Peyer's patch (tissue), 4 donors: ENCODE measurements around the gene TMEM232.
"Not testable (repeated sequence)": the region's sequence is repeated elsewhere in the genome, so short reads cannot be mapped to it uniquely, and the experiment has no call there.

Experiments
- POLR2A ChIP-seq, 2 donors: fragments of 450-650 bp; IDR thresholded peaks; one replicate each; pipeline ENCODE4 v1.5.1; 2017; ENCODE audit warnings: antibody characterized with exemption in 2 of 2, mild to moderate bottlenecking in 2 of 2, moderate library complexity in 2 of 2
- TF ChIP-seq, protein P1 (sequence below), 6 experiments: fragments of 450-650 bp in 4 of 6; fragments of 200-600 bp in 2 of 6; sonication (generic) in 1 of 6; IDR thresholded peaks; one replicate each; pipeline ENCODE4 v1.5.1; 2017 to 2019; ENCODE audit warnings: antibody characterized with exemption in 6 of 6, mild to moderate bottlenecking in 3 of 6, moderate library complexity in 1 of 6

DNA sequence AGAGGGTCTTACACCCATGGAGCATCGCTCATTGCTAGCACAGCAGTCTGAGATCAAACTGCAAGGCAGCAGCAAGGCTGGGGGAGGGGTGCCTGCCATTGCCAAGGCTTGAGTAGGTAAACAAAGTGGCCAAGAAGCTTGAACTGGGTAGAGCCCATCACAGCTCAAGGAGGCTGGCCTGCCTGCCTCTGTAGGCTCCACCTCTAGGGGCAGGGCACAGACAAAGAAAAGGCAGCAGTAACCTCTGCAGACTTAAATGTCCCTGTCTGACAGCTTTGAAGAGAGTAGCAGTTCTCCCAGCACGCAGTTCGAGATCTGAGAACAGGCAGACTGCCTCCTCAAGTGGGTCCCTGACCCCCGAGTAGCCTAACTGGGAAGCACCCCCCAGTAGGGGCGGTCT, 33.8 kb downstream of the TMEM232 start:
- TF ChIP-seq POLR2A (IDR thresholded peaks at IDR 0.05): not testable (repeated sequence)
- TF ChIP-seq, protein P1, sequence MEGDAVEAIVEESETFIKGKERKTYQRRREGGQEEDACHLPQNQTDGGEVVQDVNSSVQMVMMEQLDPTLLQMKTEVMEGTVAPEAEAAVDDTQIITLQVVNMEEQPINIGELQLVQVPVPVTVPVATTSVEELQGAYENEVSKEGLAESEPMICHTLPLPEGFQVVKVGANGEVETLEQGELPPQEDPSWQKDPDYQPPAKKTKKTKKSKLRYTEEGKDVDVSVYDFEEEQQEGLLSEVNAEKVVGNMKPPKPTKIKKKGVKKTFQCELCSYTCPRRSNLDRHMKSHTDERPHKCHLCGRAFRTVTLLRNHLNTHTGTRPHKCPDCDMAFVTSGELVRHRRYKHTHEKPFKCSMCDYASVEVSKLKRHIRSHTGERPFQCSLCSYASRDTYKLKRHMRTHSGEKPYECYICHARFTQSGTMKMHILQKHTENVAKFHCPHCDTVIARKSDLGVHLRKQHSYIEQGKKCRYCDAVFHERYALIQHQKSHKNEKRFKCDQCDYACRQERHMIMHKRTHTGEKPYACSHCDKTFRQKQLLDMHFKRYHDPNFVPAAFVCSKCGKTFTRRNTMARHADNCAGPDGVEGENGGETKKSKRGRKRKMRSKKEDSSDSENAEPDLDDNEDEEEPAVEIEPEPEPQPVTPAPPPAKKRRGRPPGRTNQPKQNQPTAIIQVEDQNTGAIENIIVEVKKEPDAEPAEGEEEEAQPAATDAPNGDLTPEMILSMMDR (IDR thresholded peaks at IDR 0.05): not testable (repeated sequence)
